HUES6 (cell line): ENCODE results near the gene ADAD2.

Source experiments
- H3K27ac ChIP-seq: 2 replicates; pipeline ENCODE4 v1.7.0; 2013; ENCODE audit warnings: low read depth, mild to moderate bottlenecking, low read length, inconsistent platforms
- H3K27me3 ChIP-seq: 2 replicates; pipeline ENCODE4 v1.6.1; 2013; ENCODE audit warnings: low read length; ENCODE audit not compliant: control insufficient read depth, insufficient read depth
- H3K36me3 ChIP-seq: 2 replicates; pipeline ENCODE4 v1.6.1; 2013; ENCODE audit warnings: low read length; ENCODE audit not compliant: control insufficient read depth, insufficient read depth
- H3K4me1 ChIP-seq: 2 replicates; pipeline ENCODE4 v1.6.1; 2013; ENCODE audit warnings: low read length; ENCODE audit not compliant: control insufficient read depth, insufficient read depth
- H3K4me3 ChIP-seq: 2 replicates; pipeline ENCODE4 v1.5.1; 2013; ENCODE audit warnings: low read depth, low read length
- H3K9ac ChIP-seq: one replicate; pipeline ENCODE4 v1.6.1; 2013; ENCODE audit warnings: mild to moderate bottlenecking, low read length
- H3K9me3 ChIP-seq: 2 replicates; pipeline ENCODE4 v1.6.1; 2013; ENCODE audit warnings: low read depth, low read length; ENCODE audit not compliant: control insufficient read depth, insufficient read depth

Gene ADAD2

DNA sequence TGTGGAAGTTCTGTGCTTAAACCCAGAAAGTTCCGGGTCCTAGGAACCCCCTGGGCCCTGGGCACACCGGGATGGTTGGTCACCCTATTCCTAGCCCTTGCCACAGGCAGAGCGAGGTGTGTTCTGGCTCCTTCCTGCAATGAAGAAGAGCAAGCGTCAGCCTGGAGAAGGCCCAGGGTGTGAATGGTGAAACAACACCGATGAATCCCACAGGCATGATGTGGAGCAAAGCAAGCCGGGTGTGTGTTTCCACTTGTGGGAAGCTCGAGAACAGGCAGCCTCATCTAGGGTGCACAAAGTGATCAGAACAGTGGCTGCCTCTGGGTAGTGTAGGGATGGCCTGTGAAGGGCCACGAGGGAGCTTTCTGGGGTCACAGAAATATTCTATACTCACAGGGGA is 35.1 kb downstream of the ADAD2 start:
- Histone ChIP-seq H3K27me3 (no peaks in the 10 kb centered on the region), H3K4me1 (peaks cover 17% of the 10 kb centered on the region), H3K9me3 (no peaks in the 10 kb centered on the region), H3K4me3 (no peak overlapping the region), H3K27ac (no peak overlapping the region), H3K36me3 (no peaks in the 10 kb centered on the region), H3K9ac (no peak overlapping the region)

- no peaks in the 10 kb centered on the region for H3K9me3 ChIP-seq
- no peak overlapping the region; the same call in 1 of the 2 replicates for H3K27ac ChIP-seq
- H3K4me1 ChIP-seq = peaks cover 17% of the 10 kb centered on the region
- peak overlapping the region; percentile 41 for H3K9ac ChIP-seq
- H3K27me3 ChIP-seq = no peaks in the 10 kb centered on the region
- H3K36me3 ChIP-seq = no peaks in the 10 kb centered on the region
- H3K4me3 ChIP-seq = no peak overlapping the region
Observed at GRCh38 chr16:84227548-84227947, 36.6 kb downstream of the ADAD2 start.

GRCh38 chr16:84228256-84228838 is 37.4 kb downstream of the ADAD2 start:
- Histone ChIP-seq H3K9ac (peak overlapping the region; percentile 43), H3K4me3 (peak overlapping the region; percentile 31; the same call in 1 of the 2 replicates), H3K9me3 (no peaks in the 10 kb centered on the region), H3K27me3 (no peaks in the 10 kb centered on the region), H3K4me1 (peaks cover 17% of the 10 kb centered on the region), H3K36me3 (no peaks in the 10 kb centered on the region), H3K27ac (peak overlapping the region; percentile 78; the same call in 1 of the 2 replicates)

DNA sequence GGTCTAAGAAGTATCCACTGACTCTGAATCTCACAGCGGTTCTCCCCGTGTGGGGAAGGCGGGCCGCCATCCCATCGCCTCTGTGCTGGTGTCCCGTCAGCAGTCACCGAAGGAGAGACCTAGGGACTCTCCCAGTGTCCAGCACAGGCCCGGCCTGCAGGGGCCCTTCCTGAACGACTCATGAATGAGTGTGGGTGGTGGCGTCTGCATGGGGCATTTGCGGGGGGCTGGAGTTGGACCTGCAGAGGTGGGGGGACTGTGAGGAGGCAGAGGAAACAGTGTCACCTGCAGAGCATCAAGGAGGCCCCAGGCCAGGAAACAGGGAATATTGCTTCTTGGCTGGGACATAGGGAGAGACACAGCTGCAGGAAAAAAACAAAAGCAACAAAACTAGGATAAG is 38.5 kb downstream of the ADAD2 start:
- Histone ChIP-seq H3K9me3 (no peaks in the 10 kb centered on the region), H3K9ac (no peak overlapping the region), H3K27me3 (no peaks in the 10 kb centered on the region), H3K4me1 (peaks cover 17% of the 10 kb centered on the region), H3K27ac (no peak overlapping the region), H3K4me3 (no peak overlapping the region), H3K36me3 (no peaks in the 10 kb centered on the region)

DNA sequence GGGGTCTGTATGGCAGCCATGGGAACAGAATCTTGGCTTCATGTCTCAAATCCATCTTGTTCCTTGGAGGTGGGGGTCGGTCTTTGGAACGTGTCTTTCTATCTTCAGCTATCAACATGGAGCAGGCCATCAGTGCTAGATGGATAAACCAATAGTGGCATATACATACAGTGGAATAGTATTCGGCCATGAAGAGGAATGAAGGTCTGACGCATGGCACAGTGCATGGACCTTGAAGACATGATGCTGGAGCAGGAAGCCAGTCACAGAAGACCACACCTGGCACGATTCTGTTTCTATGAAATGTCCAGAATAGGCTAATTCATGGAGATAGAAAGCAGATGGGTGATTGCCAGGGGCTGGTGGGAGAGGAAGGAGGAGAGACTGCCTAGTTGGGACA is 41.1 kb downstream of the ADAD2 start:
- Histone ChIP-seq H3K36me3 (no peaks in the 10 kb centered on the region), H3K27me3 (no peaks in the 10 kb centered on the region), H3K9me3 (no peaks in the 10 kb centered on the region), H3K4me3 (no peak overlapping the region), H3K27ac (no peak overlapping the region), H3K4me1 (peaks cover 17% of the 10 kb centered on the region), H3K9ac (no peak overlapping the region)

- Histone ChIP-seq H3K27me3 (no peaks in the 10 kb centered on the region), H3K9me3 (no peaks in the 10 kb centered on the region), H3K4me3 (no peak overlapping the region), H3K27ac (no peak overlapping the region), H3K36me3 (no peaks in the 10 kb centered on the region), H3K4me1 (peaks cover 13% of the 10 kb centered on the region), H3K9ac (no peak overlapping the region)
Observed at GRCh38 chr16:84232969-84233368, 42.0 kb downstream of the ADAD2 start.

GRCh38 chr16:84233748-84234147 is 42.8 kb downstream of the ADAD2 start:
- H3K4me3 ChIP-seq = no peak overlapping the region
- H3K27me3 ChIP-seq = no peaks in the 10 kb centered on the region
- H3K9me3 ChIP-seq = no peaks in the 10 kb centered on the region
- peaks cover 6% of the 10 kb centered on the region for H3K4me1 ChIP-seq
- no peak overlapping the region for H3K27ac ChIP-seq
- H3K36me3 ChIP-seq = no peaks in the 10 kb centered on the region
- H3K9ac ChIP-seq = no peak overlapping the region

DNA sequence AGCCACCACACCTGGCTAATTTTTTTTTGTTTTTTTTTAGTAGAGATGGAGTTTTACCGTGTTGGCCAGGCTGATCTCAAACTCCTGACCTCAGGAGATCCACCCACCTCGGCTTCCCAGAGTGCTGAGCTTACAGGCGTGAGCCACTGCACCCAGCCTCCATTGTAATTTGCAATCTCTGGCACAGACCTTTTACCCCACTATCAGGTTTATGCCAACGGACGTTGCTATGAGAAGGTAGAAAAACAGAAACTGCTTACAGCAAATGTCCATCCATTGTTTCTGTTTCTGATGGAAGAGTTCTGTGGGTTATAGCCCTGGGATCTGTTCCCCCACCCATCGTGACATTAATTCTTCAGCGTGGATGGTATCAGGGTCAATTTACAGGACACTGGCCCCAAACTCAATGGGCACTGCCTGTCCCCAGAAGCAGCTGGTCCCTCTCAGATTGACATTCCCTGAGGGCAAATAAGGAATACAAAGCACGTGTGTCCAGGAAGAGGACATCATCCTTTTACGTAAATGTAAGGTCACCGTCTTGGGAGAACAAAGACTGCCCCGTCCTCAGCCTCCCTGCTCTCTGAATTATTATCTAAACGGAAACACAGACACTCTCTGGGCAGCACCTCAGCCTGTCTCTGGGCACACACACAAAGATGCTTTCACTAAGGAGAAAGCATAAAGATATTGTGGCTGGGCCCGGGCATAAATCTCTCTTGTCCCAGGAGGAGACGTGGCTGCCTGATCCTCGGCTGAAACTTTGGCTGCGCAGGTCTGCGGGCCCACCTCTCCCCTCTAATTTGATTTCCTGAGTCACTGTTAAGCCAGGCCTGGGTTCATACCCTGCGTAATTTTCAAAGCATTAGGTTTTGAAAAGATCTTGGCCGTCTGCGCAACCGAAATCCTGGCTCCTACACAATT is 43.6 kb downstream of the ADAD2 start:
- no peaks in the 10 kb centered on the region for H3K27me3 ChIP-seq
- H3K4me3 ChIP-seq = no peak overlapping the region
- no peaks in the 10 kb centered on the region for H3K36me3 ChIP-seq

DNA sequence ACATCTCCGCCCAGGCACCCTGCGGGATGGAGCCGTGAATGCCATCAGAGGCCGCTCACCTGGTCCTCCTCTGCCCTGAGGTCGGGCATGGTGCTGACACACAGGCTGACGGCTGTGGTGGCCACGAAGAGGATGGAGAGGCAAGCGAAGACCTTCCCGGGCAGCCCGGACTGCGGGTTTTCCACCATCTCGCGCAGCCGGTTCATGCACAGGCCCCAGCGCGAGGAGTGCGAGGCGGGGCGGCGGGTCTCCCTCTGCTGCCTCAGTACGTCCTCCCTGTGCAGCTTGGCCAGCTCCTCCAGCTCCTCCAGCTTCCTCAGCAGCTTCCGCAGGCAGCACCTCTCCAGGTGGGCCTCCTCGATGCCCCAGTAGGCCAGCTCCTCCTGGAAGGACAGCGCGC is 45.7 kb downstream of the ADAD2 start:
- no peaks in the 10 kb centered on the region for H3K36me3 ChIP-seq
- no peaks in the 10 kb centered on the region for H3K9me3 ChIP-seq

More for the DNA sequence above, 43.6 kb downstream of the ADAD2 start:
- Histone ChIP-seq H3K27ac (no peak overlapping the region), H3K9ac (no peak overlapping the region), H3K9me3 (no peaks in the 10 kb centered on the region), H3K4me1 (peaks cover under 1% of the 10 kb centered on the region; the same call in 1 of the 2 replicates)

DNA sequence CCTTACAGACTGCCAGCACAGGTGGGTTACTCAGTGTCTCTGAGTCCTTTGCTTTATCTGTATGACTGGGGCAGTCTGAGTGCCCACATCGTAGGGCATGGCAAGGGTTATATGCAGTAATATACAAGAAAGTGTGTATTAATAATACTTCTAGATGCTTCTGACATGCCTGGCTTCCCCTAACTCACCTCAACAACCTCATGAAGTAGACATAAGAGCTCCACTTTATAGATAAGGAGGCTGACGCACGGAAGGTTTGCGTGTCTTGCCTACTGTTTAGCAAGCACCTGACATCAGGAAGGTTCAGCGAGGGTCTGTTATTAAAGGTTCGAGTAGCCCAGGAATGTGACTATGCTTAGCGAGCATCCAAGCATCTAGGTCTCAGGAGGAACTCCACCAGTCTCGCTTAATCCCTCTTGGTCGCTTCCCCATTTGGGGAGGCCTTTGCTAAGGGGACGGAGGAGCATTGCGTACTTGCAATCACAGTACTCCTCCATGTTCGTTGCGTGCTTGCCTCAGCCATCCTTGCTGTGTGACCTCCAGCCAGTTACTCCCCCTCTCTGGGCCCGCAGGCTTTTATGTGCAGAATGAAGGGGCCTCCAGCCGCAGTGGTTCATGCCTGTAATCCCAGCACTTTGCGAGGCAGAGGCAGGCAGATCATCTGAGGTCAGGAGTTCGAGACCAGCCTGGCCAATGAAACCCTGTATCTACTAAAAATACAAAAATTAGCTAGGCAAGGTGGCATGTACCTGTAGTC is 47.2 kb downstream of the ADAD2 start:
- H3K27me3 ChIP-seq = no peaks in the 10 kb centered on the region
- no peaks in the 10 kb centered on the region for H3K9me3 ChIP-seq
- no peak overlapping the region for H3K27ac ChIP-seq
- no peaks in the 10 kb centered on the region for H3K4me1 ChIP-seq
- H3K4me3 ChIP-seq = no peak overlapping the region
- H3K9ac ChIP-seq = no peak overlapping the region
- no peaks in the 10 kb centered on the region for H3K36me3 ChIP-seq

More for the DNA sequence above, 45.7 kb downstream of the ADAD2 start:
- Histone ChIP-seq H3K27ac (no peak overlapping the region), H3K9ac (no peak overlapping the region), H3K4me3 (no peak overlapping the region), H3K4me1 (no peaks in the 10 kb centered on the region), H3K27me3 (no peaks in the 10 kb centered on the region)
